GM12891 (cell line): ENCODE data around the gene EHD3.
"Not testable (repeated sequence)": the region's sequence is repeated elsewhere in the genome, so short reads cannot be mapped to it uniquely, and the experiment has no call there.

Experiments used
- PAX5 ChIP-seq: IDR thresholded peaks from 2 replicates; pipeline ENCODE4 v1.6.1; 2011; ENCODE audit warnings: low read length, moderate library complexity, mild to moderate bottlenecking; ENCODE audit not compliant: insufficient read depth, severe bottlenecking
- POLR2AphosphoS5 ChIP-seq: IDR thresholded peaks from 2 replicates; pipeline ENCODE4 v1.6.1; 2011; ENCODE audit warnings: low read depth, low read length, control low read depth
- SPI1 ChIP-seq: IDR thresholded peaks from 2 replicates; pipeline ENCODE4 v1.6.1; 2011; ENCODE audit warnings: low read depth, low read length, control low read depth
- TAF1 ChIP-seq: IDR thresholded peaks from 2 replicates; pipeline ENCODE4 v1.6.1; 2011; ENCODE audit warnings: low read depth, low read length, control low read depth

DNA sequence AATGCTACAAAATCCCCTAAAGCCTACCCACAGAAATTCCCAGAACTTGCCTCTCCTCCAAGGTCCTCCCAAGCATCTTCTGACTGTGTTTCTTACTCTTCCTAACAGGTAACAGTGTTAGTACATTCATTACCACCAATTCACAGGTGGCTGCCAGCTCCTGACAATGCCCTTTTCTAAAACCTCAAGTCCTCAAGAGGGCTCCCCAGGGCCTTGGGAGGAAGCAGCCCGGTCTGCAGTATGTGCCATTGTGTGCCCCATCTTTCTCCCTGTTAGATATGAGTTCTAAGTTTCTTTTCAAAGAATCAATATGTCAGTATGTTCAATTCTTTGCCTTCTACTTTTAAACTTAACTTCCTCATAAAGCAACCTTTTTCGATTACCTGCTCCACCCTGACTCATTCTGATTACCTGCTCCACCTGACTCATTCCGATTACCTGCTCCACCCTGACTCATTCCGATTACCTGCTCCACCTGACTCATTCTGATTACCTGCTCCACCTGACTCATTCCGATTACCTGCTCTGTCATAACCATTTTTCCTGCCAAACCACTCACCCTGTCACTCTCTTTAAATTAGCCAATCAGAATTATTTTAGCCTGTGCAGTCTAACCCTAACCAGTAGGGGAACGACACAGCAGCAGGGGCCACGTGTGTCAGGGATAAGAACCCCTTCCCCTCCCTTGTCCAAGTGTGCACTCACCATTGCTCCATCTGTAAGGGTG is 49.4 kb downstream of the EHD3 start:
- not testable (repeated sequence) for TF ChIP-seq SPI1, TAF1, PAX5, POLR2AphosphoS5
